Fibroblast of skin of left biceps (primary cell): ENCODE data around the gene SPDEF.

Source experiments
- DNase-seq, 2 experiments: peaks; one replicate each; pipeline ENCODE4 v3.0.0-alpha.2; 2013; ENCODE audit warnings: low read depth in 2 of 2

SPDEF gene

GRCh38 chr6:34528996-34529664 lies 27.0 kb downstream of the SPDEF start:
- no peak for DNase-seq

- no peak for DNase-seq
Measured at GRCh38 chr6:34527751-34528670, 28.1 kb downstream of the SPDEF start.

GRCh38 chr6:34526992-34527728 lies 29.0 kb downstream of the SPDEF start:
- DNase-seq = peak; percentile 59

GRCh38 chr6:34526241-34526972 lies 29.7 kb downstream of the SPDEF start:
- no peak for DNase-seq

GRCh38 chr6:34525431-34526175 lies 30.5 kb downstream of the SPDEF start:
- DNase-seq = no peak

GRCh38 chr6:34524971-34525370 lies 31.2 kb downstream of the SPDEF start:
- no peak for DNase-seq

- no peak for DNase-seq
Measured at GRCh38 chr6:34524499-34524898, 31.6 kb downstream of the SPDEF start.

GRCh38 chr6:34523441-34524206 lies 32.5 kb downstream of the SPDEF start:
- no peak for DNase-seq

- DNase-seq = no peak
Measured at GRCh38 chr6:34522761-34523160, 33.4 kb downstream of the SPDEF start.

- DNase-seq = no peak
Measured at GRCh38 chr6:34521463-34522285, 34.5 kb downstream of the SPDEF start.

- DNase-seq = no peak
Measured at GRCh38 chr6:34520645-34521462, 35.3 kb downstream of the SPDEF start.

GRCh38 chr6:34519971-34520644 lies 36.0 kb downstream of the SPDEF start:
- DNase-seq = no peak

- DNase-seq = no peak
Measured at GRCh38 chr6:34518669-34519365, 37.3 kb downstream of the SPDEF start.

- DNase-seq = no peak
Measured at GRCh38 chr6:34517966-34518365, 38.2 kb downstream of the SPDEF start.

GRCh38 chr6:34517461-34517881 lies 38.7 kb downstream of the SPDEF start:
- no peak for DNase-seq

GRCh38 chr6:34516391-34517324 lies 39.5 kb downstream of the SPDEF start:
- DNase-seq = no peak
